Epidermal melanocyte (primary cell): ENCODE measurements around the gene MSANTD1.
A peak's percentile ranks its signal among the peaks of the same experiment; 100 is the strongest.

Experiments
- DNase-seq: peaks from one replicate; pipeline ENCODE4 v3.0.0; 2011; ENCODE audit warnings: low spot score; ENCODE audit not compliant: insufficient read length

The MSANTD1 gene

DNA sequence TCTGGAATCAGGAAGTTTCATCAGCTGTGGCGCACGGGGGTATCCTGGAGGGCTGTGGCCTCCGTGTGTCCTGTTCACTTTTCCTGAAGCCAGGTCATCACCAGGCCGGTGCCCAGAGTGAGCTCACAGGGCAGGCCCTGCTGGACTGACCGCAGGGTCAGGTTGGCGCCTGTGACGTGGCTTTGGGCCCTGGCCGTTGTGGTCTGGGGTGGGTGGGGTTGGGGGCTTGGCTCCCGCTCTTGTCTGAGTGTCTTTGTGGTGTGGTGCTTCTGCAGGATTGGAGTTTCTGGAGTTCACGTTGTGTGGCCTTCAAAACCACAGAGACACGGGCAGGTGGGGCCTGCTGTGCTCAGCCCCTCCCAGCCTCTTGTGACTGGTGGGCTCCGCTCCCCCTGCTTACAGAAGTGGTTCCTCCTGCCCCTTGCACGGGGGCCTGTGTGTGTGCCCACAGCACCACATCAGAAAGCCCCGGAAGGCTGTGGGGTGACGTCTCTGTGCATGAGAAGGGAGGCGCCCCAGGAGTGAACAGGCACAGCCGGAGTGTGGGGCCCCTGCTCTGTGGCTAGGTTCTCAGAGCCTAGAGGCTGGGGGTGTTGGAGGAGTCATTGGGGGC is 53.3 kb downstream of the MSANTD1 start:
- DNase-seq: no peak

DNA sequence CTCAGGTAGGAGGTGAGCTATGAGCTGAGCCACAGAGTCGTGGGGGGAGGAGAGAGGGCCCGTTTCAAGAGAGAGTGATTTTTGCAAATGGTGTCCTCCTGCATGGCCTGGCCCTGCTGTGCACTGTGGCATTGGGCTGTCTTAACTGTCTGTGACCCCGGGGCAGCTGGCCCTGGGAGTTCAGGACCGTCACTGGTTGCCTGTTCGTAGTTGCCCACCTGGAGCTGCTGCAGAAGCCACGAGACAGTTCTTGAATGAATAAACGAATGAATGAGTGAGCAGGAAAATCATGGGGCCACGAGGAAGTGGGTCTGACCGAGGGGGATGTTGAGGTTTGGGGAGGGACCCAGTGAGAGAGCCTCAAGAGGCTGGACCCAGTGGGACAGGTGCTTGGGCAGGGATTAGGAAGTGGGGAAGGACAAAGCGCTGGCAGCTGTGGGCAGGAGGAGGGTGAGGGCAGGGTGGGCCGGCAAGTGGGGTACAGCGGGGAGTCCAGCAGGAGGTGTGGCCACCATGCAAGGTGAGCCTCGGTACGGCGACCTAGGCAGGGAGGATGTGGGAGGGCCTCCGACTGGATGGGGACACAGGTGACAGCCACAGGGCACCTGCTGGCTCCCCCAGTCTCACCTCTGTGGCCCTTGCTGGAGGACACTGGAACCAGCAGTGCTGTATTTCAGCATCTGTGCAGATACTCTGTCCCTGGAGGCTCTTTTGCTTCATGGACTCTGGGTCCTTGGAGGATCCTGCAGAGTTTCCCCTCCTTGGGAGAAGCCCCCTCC is 54.0 kb downstream of the MSANTD1 start:
- DNase-seq: no peak

DNA sequence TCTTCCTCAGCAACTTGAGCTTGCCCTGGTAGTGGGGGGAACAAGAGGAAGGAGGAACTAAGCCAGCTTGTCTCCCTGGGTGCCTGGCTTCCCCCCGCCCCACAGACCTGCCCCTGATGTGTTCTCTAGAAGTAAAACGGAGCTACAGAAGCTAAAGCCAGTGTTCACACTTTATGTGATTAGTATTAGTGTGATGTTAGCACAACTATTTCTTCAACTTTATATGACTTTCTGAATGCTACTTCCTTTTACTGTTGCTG is 54.5 kb downstream of the MSANTD1 start:
- DNase-seq: no peak

DNA sequence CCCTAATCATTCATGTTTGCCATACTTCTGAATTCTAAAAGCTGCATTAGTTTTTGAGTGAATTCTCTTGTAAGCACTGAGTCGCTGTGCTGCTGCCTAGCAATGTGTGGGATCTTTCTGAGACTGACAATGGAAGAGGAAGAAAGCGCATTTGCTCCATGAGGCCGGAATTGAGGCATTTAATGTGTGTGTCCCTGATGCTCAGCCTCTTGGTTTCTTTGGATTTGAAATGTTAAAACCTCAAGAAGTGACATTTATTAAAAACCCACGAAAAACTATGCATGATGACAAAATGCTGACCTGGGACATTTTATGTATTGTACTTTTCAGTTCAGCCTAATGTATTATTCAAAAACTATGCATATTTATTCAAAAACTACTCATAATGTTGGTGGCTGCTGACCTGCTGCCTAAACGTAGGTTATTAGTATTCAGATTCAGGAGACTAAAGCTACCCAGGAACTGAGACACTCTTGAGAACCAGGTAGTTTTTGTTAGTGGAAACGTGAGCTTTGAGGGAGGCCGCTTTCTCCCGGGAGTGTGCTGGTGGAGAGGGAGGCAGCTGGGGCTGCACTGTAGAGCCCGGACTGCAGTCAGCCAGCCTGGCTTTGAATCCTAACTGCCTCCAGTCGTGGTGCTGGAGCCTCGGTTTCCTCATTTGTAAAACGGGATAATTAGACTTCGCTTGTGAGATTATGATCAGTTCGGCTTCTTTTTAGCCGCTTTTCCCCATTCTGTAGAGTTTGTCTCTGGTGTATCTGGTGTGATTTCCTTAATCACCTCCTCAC is 55.2 kb downstream of the MSANTD1 start:
- no peak for DNase-seq

DNA sequence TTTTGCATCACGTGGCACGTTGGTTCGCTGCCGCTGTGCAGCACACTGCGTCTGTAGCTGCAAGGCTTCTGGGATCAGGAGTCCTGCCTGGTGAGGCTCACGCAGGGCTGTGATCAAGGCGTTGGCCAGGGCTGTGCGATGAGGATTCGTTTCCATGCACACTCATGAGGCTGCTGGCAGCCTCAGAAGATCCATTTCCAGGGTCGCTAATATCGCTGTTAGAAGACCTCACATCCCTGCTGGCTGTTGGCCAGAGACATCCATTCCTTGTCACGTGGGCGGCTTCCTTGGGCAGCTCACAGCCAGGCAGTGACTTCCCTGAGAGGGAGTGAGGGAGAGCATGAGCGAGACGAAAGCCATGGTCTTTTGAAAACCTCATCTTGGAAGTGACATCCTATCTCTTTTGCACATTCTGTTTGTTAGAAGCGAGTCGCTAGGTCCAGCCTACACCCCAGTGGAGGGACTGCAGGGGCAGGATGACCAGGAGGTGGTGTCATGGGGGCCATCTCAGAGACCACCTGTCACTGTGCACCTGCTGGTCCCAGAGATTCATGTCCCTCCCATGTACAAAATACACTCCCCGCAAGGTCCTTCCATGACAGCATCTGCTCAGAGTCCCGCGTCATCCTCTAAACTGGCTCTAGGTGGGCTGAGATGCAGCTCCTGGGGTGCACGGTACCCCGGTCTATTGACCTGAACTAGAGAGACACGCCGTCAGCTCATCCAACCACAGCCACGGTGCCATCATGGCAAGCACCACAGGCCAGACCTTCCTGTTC is 56.1 kb downstream of the MSANTD1 start:
- peak; percentile 76 for DNase-seq

DNA sequence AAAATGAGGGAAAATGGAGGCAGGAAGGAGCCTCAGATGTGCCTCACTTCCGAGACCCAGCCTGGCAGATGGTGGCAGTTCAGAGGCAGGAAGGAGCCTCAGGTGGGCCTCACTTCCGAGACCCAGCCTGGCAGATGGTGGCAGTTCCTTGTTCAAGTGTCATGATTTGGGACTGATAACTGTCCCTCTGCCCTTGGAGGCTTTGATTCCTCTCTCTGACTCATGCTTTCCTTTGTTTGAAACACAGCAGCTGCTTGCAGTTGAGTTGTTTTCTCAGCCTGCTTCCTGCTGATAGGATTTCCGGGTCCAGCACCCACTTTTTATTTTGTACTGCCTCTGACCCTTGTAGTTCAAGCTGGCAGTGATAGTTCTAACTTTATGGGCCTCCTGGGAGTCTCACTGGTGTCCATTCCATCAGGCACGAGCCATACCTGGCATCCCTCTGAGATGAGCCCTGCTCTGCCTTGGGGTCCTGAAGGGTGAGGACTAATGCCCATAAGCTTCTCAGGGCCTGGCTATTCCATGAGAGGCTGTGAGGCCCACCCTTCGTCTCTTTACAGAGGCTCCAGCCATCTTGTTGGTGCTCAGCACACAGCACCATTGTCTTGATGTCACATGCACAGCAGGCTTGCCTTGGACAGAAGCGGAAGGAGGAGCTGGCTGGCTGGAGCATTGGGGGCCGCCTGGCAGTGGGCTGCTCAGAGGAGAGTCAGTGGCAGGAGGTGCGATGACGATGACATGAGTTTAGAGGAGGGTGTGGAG is 56.8 kb downstream of the MSANTD1 start:
- no peak for DNase-seq
